Neural progenitor cell (in vitro differentiated cells): ENCODE data around the gene MAN2A1. TPM values are rescaled to one million over a fixed set of nuclear protein-coding genes. Genes with fewer than 3 reads are reported as not detected.

Experiments
- DNase-seq: peaks from one replicate; pipeline ENCODE4 v3.0.0-alpha.2; 2016; ENCODE audit warnings: low spot score
- H2AFZ ChIP-seq: fragments of 200-600 bp; sonication (generic); replicated peaks from 2 replicates; pipeline ENCODE4 v1.6.1; 2016; ENCODE audit warnings: antibody characterized with exemption
- H3F3A ChIP-seq: fragments of 200-600 bp; sonication (generic); 2 replicates; pipeline ENCODE4 v1.6.1; 2016; ENCODE audit warnings: antibody characterized with exemption, low read depth
- H3K27ac ChIP-seq: fragments of 200-600 bp; sonication (generic); 2 replicates; pipeline ENCODE4 v1.5.1; 2016; ENCODE audit warnings: mild to moderate bottlenecking
- H3K27me3 ChIP-seq: fragments of 200-600 bp; sonication (generic); 2 replicates; pipeline ENCODE4 v1.6.1; 2016; ENCODE audit warnings: mild to moderate bottlenecking, moderate library complexity
- H3K36me3 ChIP-seq: fragments of 200-600 bp; sonication (generic); 2 replicates; pipeline ENCODE4 v1.5.1; 2016
- H3K4me1 ChIP-seq: fragments of 200-600 bp; sonication (generic); 2 replicates; pipeline ENCODE4 v1.6.1; 2016; ENCODE audit warnings: mixed run types
- H3K4me2 ChIP-seq: fragments of 200-600 bp; sonication (generic); 2 replicates; pipeline ENCODE4 v1.6.1; 2016
- H3K4me3 ChIP-seq: fragments of 200-600 bp; sonication (generic); 2 replicates; pipeline ENCODE4 v1.5.1; 2016
- H3K79me2 ChIP-seq: fragments of 200-600 bp; sonication (generic); 2 replicates; pipeline ENCODE4 v1.6.1; 2016; ENCODE audit warnings: low read depth
- H3K9ac ChIP-seq: fragments of 200-600 bp; sonication (generic); 2 replicates; pipeline ENCODE4 v1.6.1; 2016
- H3K9me3 ChIP-seq: fragments of 200-600 bp; sonication (generic); 2 replicates; pipeline ENCODE4 v1.5.1; 2016; ENCODE audit warnings: low read depth
- H4K20me1 ChIP-seq: fragments of 200-600 bp; sonication (generic); 2 replicates; pipeline ENCODE4 v1.6.1; 2016; ENCODE audit warnings: low read depth
- H3K27ac Mint-ChIP-seq: 3 replicates; pipeline ENCODE4 v1.8.0; 2021; ENCODE audit warnings: mixed read lengths
- H3K27me3 Mint-ChIP-seq: 2 replicates; pipeline ENCODE4 v1.8.0; 2022; ENCODE audit warnings: low read depth, mild to moderate bottlenecking, inconsistent platforms, moderate library complexity, mixed read lengths; ENCODE audit not compliant: insufficient read depth
- H3K36me3 Mint-ChIP-seq: 3 replicates; pipeline ENCODE4 v1.8.0; 2021; ENCODE audit warnings: mixed read lengths
- H3K4me1 Mint-ChIP-seq: 3 replicates; pipeline ENCODE4 v1.8.0; 2021; ENCODE audit warnings: mixed read lengths
- H3K4me3 Mint-ChIP-seq: 3 replicates; pipeline ENCODE4 v1.8.0; 2021; ENCODE audit warnings: mild to moderate bottlenecking, moderate library complexity, mixed read lengths
- H3K9me3 Mint-ChIP-seq: 3 replicates; pipeline ENCODE4 v1.8.0; 2020; ENCODE audit warnings: mixed read lengths
- CTCF ChIP-seq: fragments of 200-600 bp; sonication (generic); IDR thresholded peaks from 2 replicates; pipeline ENCODE4 v1.5.1; 2017; ENCODE audit warnings: antibody characterized with exemption, mild to moderate bottlenecking
- EZH2 ChIP-seq: fragments of 200-600 bp; sonication (generic); IDR thresholded peaks from 2 replicates; pipeline ENCODE4 v1.6.1; 2017; ENCODE audit warnings: antibody characterized with exemption, mild to moderate bottlenecking, moderate library complexity
- EZH2phosphoT487 ChIP-seq: fragments of 200-600 bp; sonication (generic); IDR thresholded peaks from 2 replicates; pipeline ENCODE4 v1.6.1; 2017; ENCODE audit warnings: antibody characterized with exemption
- total RNA-seq: library from RNA; depleted of rRNA; stranded (reverse); fragments of >200 nt; gene quantifications from 2 replicates; pipeline ENCODE4 v1.2.3, GENCODE V29; 2015; ENCODE audit warnings: low replicate concordance

MAN2A1 gene
- total RNA-seq, 1 donor from 2014 or later, result 130 TPM

- Mint-ChIP-seq H3K36me3 (no peaks in the 10 kb centered on the region), H3K27ac (no peak overlapping the region), H3K9me3 (no peaks in the 10 kb centered on the region), H3K4me3 (no peak overlapping the region), H3K27me3 (peaks cover 3% of the 10 kb centered on the region), H3K4me1 (no peaks in the 10 kb centered on the region)
- Histone ChIP-seq H3K4me1 (no peaks in the 10 kb centered on the region), H3K9me3 (no peaks in the 10 kb centered on the region), H3K4me2 (no peak overlapping the region), H4K20me1 (no peaks in the 10 kb centered on the region), H3K27ac (no peak overlapping the region), H3F3A (no peaks in the 10 kb centered on the region), H3K27me3 (no peaks in the 10 kb centered on the region), H3K9ac (no peak overlapping the region), H3K4me3 (no peak overlapping the region), H3K79me2 (no peaks in the 10 kb centered on the region), H2AFZ (no peak overlapping the region), H3K36me3 (no peaks in the 10 kb centered on the region)
- TF ChIP-seq EZH2phosphoT487, result no peak
- no peak for TF ChIP-seq EZH2
- no peak for TF ChIP-seq CTCF
- no peak for DNase-seq
Observed at GRCh38 chr5:109671136-109671535, 18.6 kb upstream of the MAN2A1 start.

GRCh38 chr5:109674596-109674995 lies 15.1 kb upstream of the MAN2A1 start:
- no peaks in the 10 kb centered on the region for H3K4me1 ChIP-seq
- Mint-ChIP-seq H3K4me1 (peaks cover 6% of the 10 kb centered on the region), H3K36me3 (no peaks in the 10 kb centered on the region), H3K9me3 (no peaks in the 10 kb centered on the region), H3K27me3 (peaks cover 2% of the 10 kb centered on the region), H3K4me3 (no peak overlapping the region), H3K27ac (no peak overlapping the region)
- H3K79me2 ChIP-seq, result no peaks in the 10 kb centered on the region
- H3F3A ChIP-seq, result no peaks in the 10 kb centered on the region
- TF ChIP-seq EZH2phosphoT487 (no peak), CTCF (no peak), EZH2 (no peak)
- no peak overlapping the region for H3K4me2 ChIP-seq
- H4K20me1 ChIP-seq, result no peaks in the 10 kb centered on the region
- H3K9me3 ChIP-seq, result no peaks in the 10 kb centered on the region
- no peak overlapping the region for H2AFZ ChIP-seq
- H3K4me3 ChIP-seq, result no peak overlapping the region
- H3K27me3 ChIP-seq, result no peaks in the 10 kb centered on the region
- no peak overlapping the region for H3K9ac ChIP-seq
- H3K36me3 ChIP-seq, result no peaks in the 10 kb centered on the region
- no peak for DNase-seq
- H3K27ac ChIP-seq, result no peak overlapping the region

GRCh38 chr5:109676920-109677319 lies 12.8 kb upstream of the MAN2A1 start:
- Histone ChIP-seq H3K9ac (no peak overlapping the region), H3K27ac (no peak overlapping the region), H4K20me1 (no peaks in the 10 kb centered on the region), H3K4me1 (no peaks in the 10 kb centered on the region), H3K4me2 (no peak overlapping the region), H3F3A (no peaks in the 10 kb centered on the region), H3K36me3 (no peaks in the 10 kb centered on the region), H3K79me2 (no peaks in the 10 kb centered on the region), H3K4me3 (no peak overlapping the region), H2AFZ (no peak overlapping the region), H3K9me3 (no peaks in the 10 kb centered on the region), H3K27me3 (no peaks in the 10 kb centered on the region)
- no peak overlapping the region for H3K4me3 Mint-ChIP-seq
- no peaks in the 10 kb centered on the region for H3K36me3 Mint-ChIP-seq
- H3K4me1 Mint-ChIP-seq, result peaks cover 6% of the 10 kb centered on the region
- TF ChIP-seq EZH2 (no peak), EZH2phosphoT487 (no peak), CTCF (no peak)
- no peaks in the 10 kb centered on the region for H3K9me3 Mint-ChIP-seq
- peaks cover 2% of the 10 kb centered on the region for H3K27me3 Mint-ChIP-seq
- H3K27ac Mint-ChIP-seq, result no peak overlapping the region
- no peak for DNase-seq
